Epidermal melanocyte (primary cell): ENCODE measurements around the gene PPP1R12B.
A peak's percentile ranks its signal among the peaks of the same experiment; 100 is the strongest.

ENCODE experiments used
- DNase-seq: peaks from one replicate; pipeline ENCODE4 v3.0.0; 2011; ENCODE audit warnings: low spot score; ENCODE audit not compliant: insufficient read length

PPP1R12B gene

GRCh38 chr1:202348509-202349205 lies at the start of gene PPP1R12B:
Gene PPP1R12B, plus strand, starts transcription at chr1:202348699. Its CDS starts 153 bp downstream, at chr1:202348852.
- peak; percentile 67 for DNase-seq

DNA sequence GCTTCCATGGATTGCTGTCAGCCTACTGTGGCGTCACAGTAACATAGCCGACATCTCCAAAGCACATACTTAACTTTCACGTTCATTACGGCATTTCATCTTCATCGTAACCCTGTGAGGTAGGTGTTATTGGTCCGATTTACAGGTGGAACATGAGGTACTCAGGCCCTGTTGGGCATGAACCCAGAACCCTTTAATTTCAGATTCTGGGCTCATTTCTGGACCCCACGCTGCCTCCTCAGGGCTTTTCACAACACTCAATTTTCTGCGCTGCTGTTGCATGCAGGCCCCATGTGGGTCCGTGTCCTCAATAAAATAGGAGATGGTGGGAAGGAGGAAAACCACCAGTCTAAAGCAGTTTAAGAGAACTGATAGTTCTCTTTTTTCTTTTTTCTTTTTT lies 46.3 kb upstream of the PPP1R12B start:
- DNase-seq: no peak

- no peak for DNase-seq
Observed at GRCh38 chr1:202304375-202304774, 44.1 kb upstream of the PPP1R12B start.

DNA sequence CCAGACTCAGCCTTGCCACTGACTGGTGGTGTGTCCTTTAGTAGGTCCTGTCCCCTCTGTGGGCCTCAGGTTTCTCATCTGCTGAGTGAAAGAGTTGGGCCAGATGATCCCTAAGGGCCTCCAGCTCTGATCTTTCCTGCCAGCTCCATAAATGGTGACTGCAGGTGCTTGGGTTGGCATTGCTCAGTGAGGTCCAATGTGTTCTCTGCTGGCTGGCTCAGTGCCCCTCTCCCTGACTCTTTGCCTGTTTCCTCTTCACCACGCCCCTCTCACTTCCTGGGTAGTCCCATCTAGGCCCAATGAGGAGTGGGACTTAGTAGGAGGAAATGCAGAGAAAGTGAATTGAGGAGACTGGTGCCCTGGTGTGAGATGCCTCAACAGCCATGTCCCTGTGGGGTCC lies 43.3 kb upstream of the PPP1R12B start:
- DNase-seq: no peak

DNA sequence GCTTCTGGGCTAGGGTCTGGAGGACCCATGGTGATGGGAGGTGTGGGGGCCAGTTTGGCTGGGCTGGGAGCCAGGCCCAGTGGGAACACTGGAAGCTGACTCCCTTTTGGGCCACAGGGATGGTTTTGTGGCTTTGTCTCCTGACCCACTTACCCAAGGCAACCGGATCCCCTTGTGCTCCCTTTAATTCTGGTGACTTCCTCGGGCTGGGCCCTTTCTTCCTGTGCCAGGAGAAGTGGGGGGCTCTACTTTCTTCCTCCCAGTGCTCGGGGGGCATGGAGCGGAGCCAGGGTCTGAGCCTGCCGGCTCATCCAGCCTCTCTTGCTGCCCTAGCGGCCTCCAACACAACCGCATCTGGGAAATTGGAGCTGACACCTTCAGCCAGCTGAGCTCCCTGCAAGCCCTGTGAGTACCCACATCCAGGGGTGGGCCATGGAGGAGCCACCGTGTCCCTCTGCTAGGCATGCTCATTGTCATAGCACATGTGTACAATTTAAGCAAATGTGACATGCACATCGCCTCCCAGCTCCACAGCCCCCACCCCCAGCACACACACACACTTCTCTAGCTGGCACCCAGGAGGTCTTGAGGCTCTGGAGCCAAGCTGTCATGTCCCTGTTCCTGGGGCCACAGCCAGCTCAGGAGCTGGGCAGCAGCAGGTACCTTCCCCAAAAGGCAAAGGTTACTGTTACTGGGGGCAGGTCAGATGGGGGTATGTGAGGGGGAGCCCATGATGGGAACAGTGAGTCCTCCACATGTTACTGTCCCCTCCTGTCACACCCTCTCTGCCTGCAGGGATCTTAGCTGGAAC lies 41.8 kb upstream of the PPP1R12B start:
- DNase-seq: no peak

- DNase-seq: no peak
Observed at GRCh38 chr1:202310071-202310725, 38.3 kb upstream of the PPP1R12B start.

DNA sequence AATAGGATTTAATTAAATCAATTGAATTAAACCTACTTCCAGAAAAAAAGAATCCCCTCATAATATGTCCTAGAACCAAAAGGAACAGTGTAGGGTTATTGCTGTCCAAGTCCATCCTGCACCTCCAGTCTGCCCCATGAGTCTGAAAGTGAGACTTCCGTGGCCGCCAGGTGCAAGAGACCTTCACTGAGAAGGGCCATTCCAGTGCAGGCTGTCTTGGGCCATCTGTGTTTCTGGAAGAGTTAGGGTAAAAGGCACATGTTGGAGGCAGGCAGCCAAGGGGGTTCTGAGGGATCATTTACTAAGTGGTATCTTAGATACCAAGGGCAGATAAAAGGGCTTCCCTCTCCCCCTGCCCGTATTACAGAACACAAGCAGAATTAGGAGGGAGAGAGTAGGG lies 37.8 kb upstream of the PPP1R12B start:
- DNase-seq: no peak

DNA sequence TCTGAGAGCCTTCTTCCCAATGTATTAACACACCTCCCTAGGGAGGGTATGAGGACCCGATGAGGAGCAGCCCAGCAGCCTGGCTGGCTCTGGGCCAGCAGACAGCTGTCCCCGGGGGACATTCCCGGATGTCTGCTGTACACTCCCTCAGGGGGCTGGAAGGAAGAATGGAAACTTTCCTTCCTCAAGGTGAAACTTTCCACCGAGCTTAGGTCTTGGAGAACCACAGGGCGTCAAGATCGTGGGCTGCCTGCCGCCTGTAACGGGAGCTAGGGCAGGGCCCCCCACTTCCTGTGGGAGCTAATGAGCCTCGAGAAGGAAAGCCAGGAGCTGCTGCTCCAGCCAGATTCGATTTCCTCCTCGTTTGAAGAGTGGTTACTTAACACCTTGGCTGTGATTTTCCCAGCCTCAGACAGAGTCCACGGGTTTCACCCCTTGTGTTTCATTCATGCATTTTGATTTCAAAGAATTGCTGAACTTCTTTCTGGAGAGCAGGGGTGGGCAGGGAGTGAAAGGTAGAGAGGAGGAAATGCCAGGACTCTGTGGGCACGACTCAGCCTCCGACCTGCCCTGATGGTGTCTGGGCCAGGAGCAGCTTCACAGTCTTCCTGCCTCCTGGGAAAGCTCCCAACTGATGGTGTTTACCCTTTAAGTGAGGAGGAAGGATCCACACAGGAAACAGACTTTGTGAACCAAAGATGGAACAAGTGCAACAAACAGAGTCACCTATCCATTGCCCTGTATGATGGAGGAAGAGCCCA lies 36.4 kb upstream of the PPP1R12B start:
- no peak for DNase-seq

DNA sequence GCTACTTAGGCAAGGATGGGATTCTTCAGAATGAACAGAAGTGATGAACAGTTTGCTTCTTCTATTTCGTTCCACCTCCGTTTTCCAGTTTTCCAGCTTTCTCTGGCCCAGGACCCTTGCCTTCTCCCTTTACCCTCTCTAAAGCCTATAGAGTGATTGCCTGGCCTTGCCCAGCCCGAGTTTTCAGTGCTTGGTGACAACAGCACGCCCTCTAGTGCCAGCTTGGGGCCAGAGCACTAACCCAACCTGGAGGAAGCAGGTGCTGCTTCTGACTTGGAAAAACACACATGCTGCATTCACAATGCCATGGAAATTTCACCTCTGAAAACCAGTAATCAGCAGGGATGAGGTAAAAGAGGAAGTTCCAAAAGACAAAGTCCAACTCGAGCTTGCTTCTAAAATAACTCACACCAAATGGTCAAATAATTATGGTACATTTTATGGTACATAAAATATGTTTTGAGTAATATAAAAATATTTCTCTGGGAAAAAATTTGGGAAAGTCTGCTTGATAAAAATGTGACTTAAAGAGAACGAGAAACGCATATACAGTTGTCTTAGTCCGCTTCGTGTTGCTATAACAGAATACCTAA lies 32.8 kb upstream of the PPP1R12B start:
- DNase-seq: peak; percentile 90

DNA sequence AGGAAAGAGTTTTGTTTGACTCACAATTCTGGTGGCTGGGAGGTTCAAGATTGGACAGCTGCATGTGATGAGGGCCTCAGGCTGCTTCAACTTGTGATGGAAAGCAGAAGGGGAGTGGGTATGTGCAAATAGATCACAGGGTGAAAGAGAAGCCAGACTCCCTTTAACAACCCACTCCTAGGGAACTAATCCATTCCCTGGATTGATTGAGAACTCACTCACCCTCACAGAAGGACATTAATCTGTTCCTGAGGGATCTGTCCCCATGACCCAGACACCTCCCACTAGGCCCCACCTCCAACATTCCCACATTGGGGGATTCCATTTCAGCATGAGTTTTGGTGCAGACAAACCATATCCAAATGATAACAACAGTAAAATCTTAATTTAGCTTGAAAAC lies 32.3 kb upstream of the PPP1R12B start:
- no peak for DNase-seq

DNA sequence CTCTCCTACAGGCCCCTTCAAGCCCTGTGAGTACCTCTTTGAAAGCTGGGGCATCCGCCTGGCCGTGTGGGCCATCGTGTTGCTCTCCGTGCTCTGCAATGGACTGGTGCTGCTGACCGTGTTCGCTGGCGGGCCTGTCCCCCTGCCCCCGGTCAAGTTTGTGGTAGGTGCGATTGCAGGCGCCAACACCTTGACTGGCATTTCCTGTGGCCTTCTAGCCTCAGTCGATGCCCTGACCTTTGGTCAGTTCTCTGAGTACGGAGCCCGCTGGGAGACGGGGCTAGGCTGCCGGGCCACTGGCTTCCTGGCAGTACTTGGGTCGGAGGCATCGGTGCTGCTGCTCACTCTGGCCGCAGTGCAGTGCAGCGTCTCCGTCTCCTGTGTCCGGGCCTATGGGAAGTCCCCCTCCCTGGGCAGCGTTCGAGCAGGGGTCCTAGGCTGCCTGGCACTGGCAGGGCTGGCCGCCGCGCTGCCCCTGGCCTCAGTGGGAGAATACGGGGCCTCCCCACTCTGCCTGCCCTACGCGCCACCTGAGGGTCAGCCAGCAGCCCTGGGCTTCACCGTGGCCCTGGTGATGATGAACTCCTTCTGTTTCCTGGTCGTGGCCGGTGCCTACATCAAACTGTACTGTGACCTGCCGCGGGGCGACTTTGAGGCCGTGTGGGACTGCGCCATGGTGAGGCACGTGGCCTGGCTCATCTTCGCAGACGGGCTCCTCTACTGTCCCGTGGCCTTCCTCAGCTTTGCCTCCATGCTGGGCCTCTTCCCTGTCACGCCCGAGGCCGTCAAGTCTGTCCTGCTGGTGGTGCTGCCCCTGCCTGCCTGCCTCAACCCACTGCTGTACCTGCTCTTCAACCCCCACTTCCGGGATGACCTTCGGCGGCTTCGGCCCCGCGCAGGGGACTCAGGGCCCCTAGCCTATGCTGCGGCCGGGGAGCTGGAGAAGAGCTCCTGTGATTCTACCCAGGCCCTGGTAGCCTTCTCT lies 30.3 kb upstream of the PPP1R12B start:
- no peak for DNase-seq

DNA sequence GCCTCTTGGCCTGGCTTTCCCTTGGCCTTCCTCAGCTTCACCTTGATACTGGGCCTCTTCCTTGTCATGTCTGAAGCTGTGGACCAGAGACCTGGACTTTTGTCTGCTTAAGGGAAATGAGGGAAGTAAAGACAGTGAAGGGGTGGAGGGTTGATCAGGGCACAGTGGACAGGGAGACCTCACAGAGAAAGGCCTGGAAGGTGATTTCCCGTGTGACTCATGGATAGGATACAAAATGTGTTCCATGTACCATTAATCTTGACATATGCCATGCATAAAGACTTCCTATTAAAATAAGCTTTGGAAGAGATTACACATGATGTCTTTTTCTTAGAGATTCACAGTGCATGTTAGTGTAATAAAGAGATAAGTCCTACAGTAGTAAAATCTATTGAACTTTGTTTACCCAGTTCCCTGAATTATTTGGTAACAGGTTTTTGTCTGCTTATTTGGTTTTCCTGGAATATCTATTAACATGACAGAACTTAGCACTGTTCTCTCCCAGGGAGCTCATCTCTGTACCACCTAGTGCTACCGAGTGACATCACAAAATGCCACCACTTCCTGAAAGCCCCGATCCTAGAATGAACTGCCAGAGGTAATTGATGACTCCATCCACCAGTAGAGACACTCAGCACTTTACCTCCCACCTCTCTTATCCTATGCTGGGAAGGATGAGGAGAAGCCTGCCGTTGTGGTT lies 29.0 kb upstream of the PPP1R12B start:
- DNase-seq: no peak

- no peak for DNase-seq
Observed at GRCh38 chr1:202320081-202320405, 28.5 kb upstream of the PPP1R12B start.

DNA sequence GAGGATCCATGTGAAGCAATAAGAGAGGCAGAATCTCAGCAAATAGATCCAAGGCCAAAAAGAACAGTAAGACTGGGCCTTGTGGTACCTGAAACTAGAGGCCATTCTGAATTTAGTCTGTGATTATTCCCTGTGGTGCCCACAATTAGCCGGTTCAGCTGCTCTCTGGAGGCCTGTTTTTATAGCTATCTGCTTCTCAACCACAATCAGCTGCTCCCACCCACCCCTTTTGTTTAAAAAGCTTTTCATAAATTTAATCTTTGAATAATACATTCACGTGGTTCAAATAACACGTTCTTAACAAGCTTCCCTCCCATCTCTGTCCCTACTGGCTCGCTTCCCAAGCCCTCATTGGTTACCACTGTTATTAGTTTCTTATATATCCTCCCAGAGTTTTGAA lies 24.8 kb upstream of the PPP1R12B start:
- no peak for DNase-seq

DNA sequence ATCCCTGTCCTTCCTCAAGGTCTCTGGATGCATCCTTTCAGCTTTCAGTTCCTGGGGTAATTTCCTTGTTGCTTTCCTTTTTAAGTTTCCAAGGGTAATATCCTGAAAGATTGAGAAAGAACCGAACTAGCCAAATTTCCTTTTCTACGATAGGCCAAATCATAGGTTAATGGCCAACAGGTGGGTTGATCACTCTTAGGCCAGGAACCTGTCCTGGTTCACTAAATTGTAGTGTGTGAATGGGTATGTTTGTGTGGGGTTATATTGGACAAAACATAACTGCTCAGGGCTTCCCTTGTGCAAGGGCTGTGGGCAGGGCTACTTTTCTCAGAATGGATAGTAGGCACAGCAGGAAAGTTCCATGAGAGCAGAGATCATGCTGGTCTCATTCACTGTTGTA lies 23.9 kb upstream of the PPP1R12B start:
- DNase-seq: no peak

GRCh38 chr1:202329891-202330290 lies 18.6 kb upstream of the PPP1R12B start:
- DNase-seq: no peak

DNA sequence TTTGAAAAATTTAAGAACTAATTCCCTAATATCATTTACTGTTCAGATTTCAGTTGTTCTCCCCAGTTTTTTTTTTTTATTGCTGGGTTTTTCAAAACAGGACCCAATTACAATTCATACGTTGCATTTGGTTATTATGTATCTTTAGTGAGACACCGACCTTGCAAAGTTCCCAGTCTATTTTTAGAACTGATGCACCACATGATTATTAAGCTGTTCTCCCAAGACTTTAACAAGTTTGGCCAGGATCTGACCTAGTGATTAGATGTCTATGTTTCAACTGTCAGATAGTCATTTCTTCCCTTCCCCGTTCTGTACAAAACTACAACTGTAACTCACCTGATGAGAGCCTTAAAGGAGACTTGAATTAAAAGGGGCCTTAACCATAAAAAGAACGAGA lies 14.6 kb upstream of the PPP1R12B start:
- no peak for DNase-seq

DNA sequence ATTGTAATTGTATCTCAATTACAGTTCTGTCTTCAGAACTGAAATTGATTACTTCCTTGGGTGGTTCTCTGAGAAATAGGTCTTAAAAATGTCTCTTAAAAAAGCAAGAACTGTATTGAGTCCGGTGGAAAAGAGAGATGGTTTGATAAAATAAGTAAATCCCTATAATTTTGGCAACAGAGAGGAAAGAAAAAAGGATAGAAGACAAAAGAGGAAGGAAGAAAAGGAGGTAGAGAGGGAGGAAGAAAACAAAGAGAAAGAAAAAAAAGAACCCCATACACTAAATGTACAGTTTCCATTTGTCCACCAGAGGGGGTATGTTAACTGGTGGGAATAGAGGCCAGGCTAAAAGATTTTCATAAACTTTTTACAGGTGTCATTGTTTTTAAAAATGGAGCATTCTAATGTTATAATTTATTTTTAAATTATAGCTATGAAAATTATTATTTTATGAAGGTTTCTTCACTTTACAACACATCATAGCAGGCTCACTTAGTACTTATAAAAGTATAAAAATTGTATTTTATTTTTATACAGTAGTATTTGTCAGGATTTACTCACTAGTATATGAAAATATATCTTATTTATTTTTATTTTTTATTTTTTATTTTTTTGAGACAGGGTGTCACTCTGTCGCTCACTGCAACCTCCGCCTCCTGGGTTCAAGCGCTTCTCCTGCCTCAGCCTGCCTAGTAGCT lies 4.7 kb upstream of the PPP1R12B start:
- no peak for DNase-seq

DNA sequence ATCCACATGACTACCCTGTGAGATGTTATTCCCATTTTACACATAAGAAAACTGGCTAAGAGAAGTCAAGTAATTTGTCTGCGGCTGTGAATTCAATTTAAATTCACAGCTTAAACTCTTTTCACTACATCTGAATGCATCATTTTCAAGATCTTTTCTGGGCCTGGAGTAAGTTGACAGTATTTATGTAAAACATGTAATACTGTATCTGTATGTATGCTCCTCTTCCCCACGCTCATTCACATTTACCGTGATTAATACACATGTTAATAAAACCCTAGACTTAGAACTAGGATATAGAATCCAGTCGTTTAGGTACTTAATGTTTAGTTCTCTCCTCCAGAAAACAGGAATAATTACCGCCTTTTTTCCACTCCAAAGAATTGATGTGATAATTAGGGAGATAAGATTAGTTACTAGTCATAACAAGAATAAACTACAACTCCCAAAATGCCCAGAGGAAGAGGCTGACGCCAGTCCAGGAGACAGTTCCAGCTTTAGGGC lies 442 bp upstream of the PPP1R12B start:
- no peak for DNase-seq
